CD4-positive, alpha-beta T cell treated with Interferon alpha-2 for 1 hour (primary cell): Measurements from ENCODE around the gene GNB1.

Experiments
- DNase-seq, 2 donors: peaks; one replicate each; pipeline ENCODE4 v3.0.0-alpha.2; 2020 to 2022

The GNB1 gene

GRCh38 chr1:1907098-1907736, 16.3 kb upstream of the GNB1 start:
- DNase-seq: peak in 1 of 2 donors; percentile 22

GRCh38 chr1:1906185-1907097, 15.6 kb upstream of the GNB1 start:
- peak; percentile 75 to 77 for DNase-seq

DNA sequence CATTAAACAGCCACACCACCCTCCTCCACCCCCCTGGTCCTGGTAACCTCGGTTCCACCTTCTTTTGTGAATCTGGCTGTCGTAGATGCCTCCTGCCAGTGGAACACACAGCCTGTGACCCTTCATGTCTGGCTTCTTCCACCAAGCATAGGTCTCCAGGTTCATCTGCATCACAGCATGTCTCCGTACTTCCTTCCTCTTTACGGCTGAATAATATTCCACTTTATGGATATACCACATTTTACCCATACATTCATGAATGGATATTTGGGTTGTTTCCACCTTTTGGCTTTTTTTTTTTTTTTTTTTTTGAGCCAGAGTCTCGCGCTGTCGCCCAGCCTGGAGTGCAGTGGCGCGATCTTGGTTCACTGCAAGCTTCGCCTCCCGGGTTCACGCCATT, 12.3 kb upstream of the GNB1 start:
- no peak for DNase-seq

DNA sequence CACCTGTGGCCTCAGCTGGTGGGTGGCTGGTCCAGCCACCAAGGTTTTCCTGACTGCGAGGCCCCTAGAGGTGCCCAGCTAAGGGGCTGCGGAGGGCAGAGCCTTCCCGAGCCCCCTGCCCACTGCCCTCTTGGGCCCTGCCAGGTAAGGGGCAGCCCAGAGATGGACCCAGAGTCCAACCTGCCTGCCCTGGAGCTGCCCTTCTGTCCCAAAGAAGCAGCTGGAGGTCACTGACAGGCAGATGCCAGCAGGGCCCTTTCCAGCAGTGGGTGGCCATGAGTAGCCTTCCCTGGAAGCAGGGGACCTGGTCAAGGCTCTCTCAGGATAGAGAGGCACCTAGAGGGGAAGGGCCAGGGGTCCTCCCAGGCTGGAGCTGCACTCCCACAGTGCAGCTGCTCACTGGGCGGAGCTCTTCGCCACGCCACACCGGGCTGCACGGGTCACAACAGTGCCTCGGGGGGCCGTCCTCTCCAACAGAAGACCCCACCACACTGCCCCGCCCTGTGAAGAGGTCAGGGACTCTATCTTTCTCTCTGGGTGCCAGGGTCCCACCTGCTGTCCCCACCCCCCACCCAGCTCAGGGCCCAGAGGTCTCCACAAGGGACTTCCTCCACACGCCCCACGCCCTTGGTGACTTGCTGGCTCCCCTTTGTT, 10.9 kb upstream of the GNB1 start:
- DNase-seq: no peak

- no peak for DNase-seq
Measured at GRCh38 chr1:1900883-1901640, 10.2 kb upstream of the GNB1 start.

DNA sequence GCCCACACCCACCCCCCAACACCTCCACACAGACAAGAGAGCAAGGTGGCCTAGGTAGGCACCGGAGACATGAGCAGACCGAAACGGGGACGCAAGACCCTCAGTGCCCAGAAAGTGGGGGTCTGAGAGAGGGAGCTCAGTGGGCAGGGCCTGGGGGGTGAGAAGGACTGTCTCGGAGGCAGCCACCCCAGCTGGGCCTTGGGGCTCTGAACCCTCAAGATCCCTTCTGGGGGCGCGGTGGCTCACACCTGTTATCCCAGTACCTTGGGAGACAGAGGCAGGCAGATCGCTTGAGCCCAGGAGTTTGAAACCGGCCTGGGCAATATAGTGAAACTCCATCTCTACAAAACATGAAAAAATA, 9.1 kb upstream of the GNB1 start:
- no peak for DNase-seq

GRCh38 chr1:1899266-1899966, 8.5 kb upstream of the GNB1 start:
- no peak for DNase-seq

DNA sequence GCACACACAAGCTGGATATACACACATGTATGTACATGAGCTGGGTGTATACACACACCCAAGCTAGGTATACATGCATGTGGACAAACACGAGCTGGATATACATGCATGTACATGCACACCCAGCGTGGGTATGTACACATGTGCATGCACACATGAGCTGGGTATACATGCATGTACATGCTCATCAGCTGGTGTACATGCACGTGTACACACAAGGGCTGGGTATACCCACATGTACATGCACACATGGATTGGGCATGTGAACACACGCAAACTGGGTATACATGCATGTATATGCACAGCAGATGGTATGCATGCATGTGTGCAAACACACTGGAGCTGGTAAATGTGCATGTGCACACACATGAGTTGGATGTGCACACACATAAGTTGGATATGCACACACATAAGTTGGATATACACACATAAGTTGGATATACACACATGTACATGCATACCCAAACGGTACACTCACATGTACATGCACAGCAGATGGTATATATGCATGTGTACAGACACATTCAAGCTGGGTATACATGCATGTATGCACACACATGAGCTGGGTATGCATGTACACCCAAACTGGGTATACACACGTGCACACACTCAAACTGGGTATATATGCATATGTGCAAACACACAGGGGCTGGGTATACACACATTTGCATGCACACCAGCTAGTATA, 7.5 kb upstream of the GNB1 start:
- no peak for DNase-seq

GRCh38 chr1:1895456-1896336, 4.8 kb upstream of the GNB1 start:
- DNase-seq: no peak

GRCh38 chr1:1895060-1895418, 4.2 kb upstream of the GNB1 start:
- DNase-seq: no peak

GRCh38 chr1:1894354-1895059, 3.6 kb upstream of the GNB1 start:
- DNase-seq: no peak

GRCh38 chr1:1893997-1894353, 3.1 kb upstream of the GNB1 start:
- DNase-seq: no peak

- DNase-seq: no peak
Measured at GRCh38 chr1:1893291-1893985, 2.6 kb upstream of the GNB1 start.

DNA sequence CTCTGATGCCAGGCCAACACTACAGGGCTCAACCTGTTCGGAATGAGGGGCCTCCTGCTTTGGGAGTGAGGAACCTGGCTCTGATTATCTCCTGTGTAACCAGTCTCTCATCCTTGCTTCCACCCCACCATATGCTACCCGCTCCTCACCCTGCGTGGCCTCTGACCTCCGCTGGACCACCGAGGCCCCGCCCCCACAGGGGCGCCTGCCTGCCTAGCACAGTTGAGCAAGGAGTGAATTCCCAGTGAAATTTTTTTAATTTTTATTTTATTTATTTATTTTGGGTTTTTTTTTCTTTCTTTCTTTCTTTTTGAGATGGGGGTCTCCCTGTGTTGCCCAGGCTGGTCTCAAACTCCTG, 1.9 kb upstream of the GNB1 start:
- no peak for DNase-seq

DNA sequence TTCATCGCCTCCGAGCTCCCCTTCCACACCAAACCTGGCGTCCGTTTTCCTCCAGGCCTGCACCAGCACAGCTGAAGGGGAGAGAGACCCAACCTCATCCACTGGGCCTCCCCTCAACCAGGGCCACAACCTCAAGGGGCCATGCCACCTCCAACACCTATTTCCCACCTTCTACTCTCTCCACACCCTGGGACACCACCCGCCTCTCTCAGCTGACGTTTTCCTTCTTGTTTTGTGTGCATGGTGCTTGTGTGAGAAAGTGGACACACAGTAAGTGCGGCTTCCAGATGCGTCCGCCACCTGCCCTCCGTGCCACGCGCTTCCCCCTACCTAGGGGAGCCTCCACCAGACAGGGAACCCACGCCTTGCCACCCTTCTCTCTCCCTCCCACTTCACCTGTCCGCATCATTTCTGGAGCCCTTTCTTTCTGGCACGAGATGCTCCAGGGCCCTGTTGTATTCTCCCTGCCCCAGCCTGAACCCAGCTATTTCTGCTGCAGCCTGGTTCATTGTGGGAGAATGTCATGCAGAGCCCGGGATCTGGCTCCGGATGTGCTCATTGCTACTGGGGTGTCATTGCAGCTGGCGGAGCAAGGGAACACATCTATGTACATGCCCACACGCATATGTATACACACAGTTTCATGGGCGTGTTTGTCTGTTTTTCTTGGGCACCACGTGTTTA, 1.3 kb upstream of the GNB1 start:
- DNase-seq: no peak

GRCh38 chr1:1891349-1892078, 627 bp upstream of the GNB1 start:
- DNase-seq: peak; percentile 78 to 84

DNA sequence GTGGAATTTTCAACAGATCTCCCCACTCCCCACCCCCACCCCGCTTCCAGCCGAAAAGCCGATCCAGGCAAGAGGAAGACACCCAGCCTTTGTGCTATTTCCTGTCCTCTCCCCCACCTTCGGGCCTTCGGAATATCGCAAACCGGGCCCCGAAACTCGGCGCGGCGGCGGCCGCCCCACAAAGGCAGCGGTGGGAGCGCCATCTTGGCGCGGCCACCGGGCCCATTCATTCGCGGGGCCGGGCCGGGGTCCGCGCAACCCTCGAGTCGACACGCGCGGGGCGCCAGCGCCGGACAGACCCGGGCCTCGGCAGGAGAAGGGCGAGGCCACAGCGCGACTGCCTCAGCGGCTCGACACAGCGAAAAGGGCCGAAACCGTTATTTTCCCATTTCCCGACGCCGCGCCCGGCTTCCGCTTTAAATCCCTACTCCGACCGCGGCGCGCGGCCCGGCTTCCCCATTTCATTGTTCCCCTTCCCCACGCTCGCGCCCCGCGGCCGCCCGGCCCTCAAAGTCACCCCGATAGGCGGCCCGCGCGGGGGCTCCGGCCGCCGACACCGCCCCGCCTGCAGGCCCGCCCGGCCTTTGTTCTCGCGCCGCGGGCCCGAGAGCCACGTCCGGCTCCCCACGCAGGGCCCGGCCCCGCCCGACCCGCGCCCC, 911 bp downstream of the GNB1 start:
- DNase-seq: peak; percentile 56 to 58
